ENCODE results near the gene TH.

DNA sequence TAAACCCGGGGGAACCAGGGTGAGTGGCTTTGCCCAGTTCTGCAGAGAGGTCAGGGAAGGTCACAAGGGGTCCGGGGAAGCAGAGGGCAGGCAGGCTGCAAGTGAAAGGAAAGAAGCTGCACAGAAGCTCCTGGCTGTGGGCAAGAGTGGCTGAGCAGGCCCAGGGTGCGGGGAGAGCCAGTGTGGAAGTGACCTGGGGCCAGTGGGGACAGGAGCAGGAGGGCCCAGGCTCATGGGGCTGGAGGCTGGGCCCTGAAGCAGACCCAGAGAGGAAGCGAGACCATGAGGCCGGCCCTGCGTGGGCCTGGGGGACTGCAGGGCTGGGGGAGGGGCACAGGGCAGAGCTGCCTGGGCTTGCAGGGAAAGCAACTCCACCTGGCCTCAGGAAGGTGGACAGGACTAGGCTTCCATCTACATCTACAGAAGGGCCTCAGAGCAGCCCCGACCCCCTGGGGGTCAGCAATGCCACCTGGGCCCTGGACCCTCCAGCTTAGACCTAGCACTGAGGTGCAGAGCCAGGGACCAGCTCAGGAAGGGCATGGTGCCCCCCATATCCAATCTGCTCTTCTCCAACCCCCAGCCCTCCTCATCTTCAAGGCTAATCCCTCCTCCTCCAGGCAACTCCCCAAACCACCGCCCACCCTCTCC, 44.0 kb downstream of the TH start:
- TF ChIP-seq EZH2 (IDR thresholded peaks at IDR 0.05; ENCODE audit: low read depth, unreplicated experiment), result no peak
- TF ChIP-seq, protein P1, sequence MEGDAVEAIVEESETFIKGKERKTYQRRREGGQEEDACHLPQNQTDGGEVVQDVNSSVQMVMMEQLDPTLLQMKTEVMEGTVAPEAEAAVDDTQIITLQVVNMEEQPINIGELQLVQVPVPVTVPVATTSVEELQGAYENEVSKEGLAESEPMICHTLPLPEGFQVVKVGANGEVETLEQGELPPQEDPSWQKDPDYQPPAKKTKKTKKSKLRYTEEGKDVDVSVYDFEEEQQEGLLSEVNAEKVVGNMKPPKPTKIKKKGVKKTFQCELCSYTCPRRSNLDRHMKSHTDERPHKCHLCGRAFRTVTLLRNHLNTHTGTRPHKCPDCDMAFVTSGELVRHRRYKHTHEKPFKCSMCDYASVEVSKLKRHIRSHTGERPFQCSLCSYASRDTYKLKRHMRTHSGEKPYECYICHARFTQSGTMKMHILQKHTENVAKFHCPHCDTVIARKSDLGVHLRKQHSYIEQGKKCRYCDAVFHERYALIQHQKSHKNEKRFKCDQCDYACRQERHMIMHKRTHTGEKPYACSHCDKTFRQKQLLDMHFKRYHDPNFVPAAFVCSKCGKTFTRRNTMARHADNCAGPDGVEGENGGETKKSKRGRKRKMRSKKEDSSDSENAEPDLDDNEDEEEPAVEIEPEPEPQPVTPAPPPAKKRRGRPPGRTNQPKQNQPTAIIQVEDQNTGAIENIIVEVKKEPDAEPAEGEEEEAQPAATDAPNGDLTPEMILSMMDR (conservative IDR thresholded peaks at IDR 0.05; ENCODE audit: low read depth in 2 of 2), result no peak
- TF ChIP-seq EZH2phosphoT487 (IDR thresholded peaks at IDR 0.05; ENCODE audit: unreplicated experiment), result no peak
- no peak for TF ChIP-seq POLR2AphosphoS5 (IDR thresholded peaks at IDR 0.05; ENCODE audit: low read depth)

Data from GM23338 (cell line).